SK-N-SH treated with all-trans-retinoic acid at 6 μM for 48 hours (cell line): Measurements from ENCODE around the gene TGFBI.

ENCODE experiments used
- ATAC-seq: fragments of 200-7000 bp; cut with Tn5 transposase; 3 replicates; pipeline ENCODE4 v1.9.1; 2020; ENCODE audit warnings: mild to moderate bottlenecking, moderate library complexity
- BACH2 ChIP-seq: fragments of 250-450 bp; sonication (Bioruptor Pico); IDR thresholded peaks from 2 replicates; pipeline ENCODE4 v1.9.0; 2021; ENCODE audit warnings: mild to moderate bottlenecking, borderline replicate concordance
- CSDC2 ChIP-seq: fragments of 250-450 bp; sonication (Bioruptor Pico); IDR thresholded peaks from 2 replicates; pipeline ENCODE4 v1.5.0; 2020; ENCODE audit warnings: mild to moderate bottlenecking, moderate library complexity
- ESRRG ChIP-seq: fragments of 250-450 bp; sonication (Bioruptor Pico); IDR thresholded peaks from 2 replicates; pipeline ENCODE4 v1.6.1; 2021; ENCODE audit warnings: mild to moderate bottlenecking
- GLIS3 ChIP-seq: fragments of 250-450 bp; sonication (Bioruptor Pico); IDR thresholded peaks from 2 replicates; pipeline ENCODE4 v1.5.0; 2020; ENCODE audit warnings: mild to moderate bottlenecking, moderate library complexity
- ISL1 ChIP-seq: fragments of 250-450 bp; sonication (Bioruptor Pico); IDR thresholded peaks from 2 replicates; pipeline ENCODE4 v2.1.2; 2022; ENCODE audit warnings: mild to moderate bottlenecking, moderate library complexity
- PPARA ChIP-seq: fragments of 250-450 bp; sonication (Bioruptor Pico); IDR thresholded peaks from 2 replicates; pipeline ENCODE4 v1.5.0; 2020; ENCODE audit warnings: mild to moderate bottlenecking, borderline replicate concordance
- RARB ChIP-seq: fragments of 250-450 bp; sonication (Bioruptor Pico); IDR thresholded peaks from 2 replicates; pipeline ENCODE4 v1.8.0; 2021; ENCODE audit warnings: mild to moderate bottlenecking, moderate library complexity
- SNAI2 ChIP-seq: fragments of 250-450 bp; sonication (Bioruptor Pico); IDR thresholded peaks from 2 replicates; pipeline ENCODE4 v1.5.0; 2020; ENCODE audit warnings: mild to moderate bottlenecking, moderate library complexity
- TCF4 ChIP-seq: fragments of 250-450 bp; sonication (Bioruptor Pico); IDR thresholded peaks from 2 replicates; pipeline ENCODE4 v1.8.0; 2021; ENCODE audit warnings: mild to moderate bottlenecking, moderate library complexity, borderline replicate concordance
- TOX ChIP-seq: fragments of 250-450 bp; sonication (Bioruptor Pico); IDR thresholded peaks from 2 replicates; pipeline ENCODE4 v1.8.0; 2021; ENCODE audit warnings: mild to moderate bottlenecking, moderate library complexity, borderline replicate concordance
- ZC3H10 ChIP-seq: fragments of 250-450 bp; sonication (Bioruptor Pico); IDR thresholded peaks from 2 replicates; pipeline ENCODE4 v1.5.1; 2021; ENCODE audit warnings: mild to moderate bottlenecking, moderate library complexity
- ZFP3 ChIP-seq: fragments of 250-450 bp; sonication (Bioruptor Pico); IDR thresholded peaks from 2 replicates; pipeline ENCODE4 v1.5.0; 2020; ENCODE audit warnings: mild to moderate bottlenecking, moderate library complexity
- ZFP30 ChIP-seq: fragments of 450-650 bp; formaldehyde crosslinking; IDR thresholded peaks from 2 replicates; pipeline ENCODE4 v1.5.0; 2022; ENCODE audit warnings: mild to moderate bottlenecking, moderate library complexity
- ZNF8 ChIP-seq: fragments of 450-650 bp; formaldehyde crosslinking; IDR thresholded peaks from 2 replicates; pipeline ENCODE4 v1.5.0; 2020; ENCODE audit warnings: mild to moderate bottlenecking, moderate library complexity
- TF ChIP-seq, protein P1 (sequence below): fragments of 250-450 bp; sonication (Bioruptor Pico); IDR thresholded peaks from 2 replicates; pipeline ENCODE4 v1.8.0; 2021; ENCODE audit warnings: low read depth, mild to moderate bottlenecking, moderate library complexity, borderline replicate concordance
- TF ChIP-seq, protein P2 (sequence below): fragments of 250-450 bp; sonication (Bioruptor Pico); IDR thresholded peaks from 2 replicates; pipeline ENCODE4 v1.5.0; 2020; ENCODE audit warnings: mild to moderate bottlenecking, moderate library complexity
- TF ChIP-seq, protein P3 (sequence below): fragments of 250-450 bp; sonication (Bioruptor Pico); IDR thresholded peaks from 2 replicates; pipeline ENCODE4 v1.5.1; 2021; ENCODE audit warnings: mild to moderate bottlenecking, moderate library complexity
- TF ChIP-seq, protein P4 (sequence below): fragments of 250-450 bp; sonication (Bioruptor Pico); IDR thresholded peaks from 2 replicates; pipeline ENCODE4 v1.8.0; 2020; ENCODE audit warnings: mild to moderate bottlenecking, moderate library complexity, borderline replicate concordance

TGFBI gene

DNA sequence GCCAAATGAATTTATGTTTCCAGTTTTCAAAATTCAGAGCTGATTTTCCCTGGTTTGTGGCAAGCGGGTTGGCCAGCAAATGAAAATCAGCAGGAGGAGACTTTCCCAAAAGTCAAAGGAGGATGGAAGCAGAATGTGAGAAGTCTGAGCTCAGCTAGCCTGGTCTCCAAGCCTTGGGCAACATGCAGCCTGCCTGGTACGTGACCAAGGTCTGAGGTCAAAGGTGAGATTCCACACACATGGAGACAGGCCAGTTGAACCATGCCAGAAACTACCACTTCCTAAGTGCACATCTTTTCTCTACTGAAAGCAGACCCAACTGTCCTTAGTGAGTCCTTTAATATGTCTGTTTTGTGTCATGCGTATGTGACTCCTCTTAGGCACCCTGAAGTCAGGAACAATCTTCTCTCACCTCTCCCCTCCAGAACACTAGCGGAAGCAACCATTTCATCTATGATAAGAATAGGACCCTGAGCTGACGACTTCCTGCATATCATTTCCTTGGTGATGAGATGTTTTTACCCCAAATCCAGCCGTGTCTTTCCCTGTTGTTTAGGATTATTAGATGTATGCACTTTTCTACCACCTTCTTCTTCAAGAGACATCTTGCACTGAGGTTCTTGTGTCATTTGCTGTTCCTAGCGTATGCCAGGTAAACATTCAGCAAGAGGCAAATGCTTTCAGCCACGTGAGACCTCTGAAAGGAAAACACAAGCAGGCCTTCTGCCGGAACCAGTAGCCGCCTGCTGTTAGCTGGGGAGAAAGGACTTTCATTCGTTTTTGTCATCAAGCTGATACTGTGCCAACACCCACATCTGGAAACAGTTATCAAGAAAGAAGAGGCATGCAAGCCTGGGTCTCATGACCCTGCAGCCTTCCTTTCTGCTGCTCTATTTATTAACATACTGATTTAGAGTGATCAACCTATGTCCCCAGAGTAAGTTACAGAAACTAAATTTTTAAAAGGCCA, 9.7 kb upstream of the TGFBI start (continued):
- TF ChIP-seq, protein P1, sequence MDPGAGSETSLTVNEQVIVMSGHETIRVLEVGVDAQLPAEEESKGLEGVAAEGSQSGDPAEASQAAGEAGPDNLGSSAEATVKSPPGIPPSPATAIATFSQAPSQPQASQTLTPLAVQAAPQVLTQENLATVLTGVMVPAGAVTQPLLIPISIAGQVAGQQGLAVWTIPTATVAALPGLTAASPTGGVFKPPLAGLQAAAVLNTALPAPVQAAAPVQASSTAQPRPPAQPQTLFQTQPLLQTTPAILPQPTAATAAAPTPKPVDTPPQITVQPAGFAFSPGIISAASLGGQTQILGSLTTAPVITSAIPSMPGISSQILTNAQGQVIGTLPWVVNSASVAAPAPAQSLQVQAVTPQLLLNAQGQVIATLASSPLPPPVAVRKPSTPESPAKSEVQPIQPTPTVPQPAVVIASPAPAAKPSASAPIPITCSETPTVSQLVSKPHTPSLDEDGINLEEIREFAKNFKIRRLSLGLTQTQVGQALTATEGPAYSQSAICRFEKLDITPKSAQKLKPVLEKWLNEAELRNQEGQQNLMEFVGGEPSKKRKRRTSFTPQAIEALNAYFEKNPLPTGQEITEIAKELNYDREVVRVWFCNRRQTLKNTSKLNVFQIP (CRISPR knock-in tag) = no peak
- TF ChIP-seq GLIS3 (CRISPR knock-in tag) (no peak), ZNF8 (CRISPR knock-in tag) (no peak), CSDC2 (CRISPR knock-in tag) (peak; percentile 45; the same call in 1 of the 2 replicates), TCF4 (CRISPR knock-in tag) (peak; percentile 96), ZFP3 (CRISPR knock-in tag) (0 out of 2 replicates have a peak, but pooled peaks have one; percentile 1), ZC3H10 (no peak), ESRRG (CRISPR knock-in tag) (no peak), ISL1 (CRISPR knock-in tag) (peak; percentile 51; the same call in 1 of the 2 replicates), PPARA (CRISPR knock-in tag) (no peak), SNAI2 (CRISPR knock-in tag) (0 out of 2 replicates have a peak, but pooled peaks have one; percentile 8), ZFP30 (CRISPR knock-in tag) (no peak)
- TF ChIP-seq, protein P2, sequence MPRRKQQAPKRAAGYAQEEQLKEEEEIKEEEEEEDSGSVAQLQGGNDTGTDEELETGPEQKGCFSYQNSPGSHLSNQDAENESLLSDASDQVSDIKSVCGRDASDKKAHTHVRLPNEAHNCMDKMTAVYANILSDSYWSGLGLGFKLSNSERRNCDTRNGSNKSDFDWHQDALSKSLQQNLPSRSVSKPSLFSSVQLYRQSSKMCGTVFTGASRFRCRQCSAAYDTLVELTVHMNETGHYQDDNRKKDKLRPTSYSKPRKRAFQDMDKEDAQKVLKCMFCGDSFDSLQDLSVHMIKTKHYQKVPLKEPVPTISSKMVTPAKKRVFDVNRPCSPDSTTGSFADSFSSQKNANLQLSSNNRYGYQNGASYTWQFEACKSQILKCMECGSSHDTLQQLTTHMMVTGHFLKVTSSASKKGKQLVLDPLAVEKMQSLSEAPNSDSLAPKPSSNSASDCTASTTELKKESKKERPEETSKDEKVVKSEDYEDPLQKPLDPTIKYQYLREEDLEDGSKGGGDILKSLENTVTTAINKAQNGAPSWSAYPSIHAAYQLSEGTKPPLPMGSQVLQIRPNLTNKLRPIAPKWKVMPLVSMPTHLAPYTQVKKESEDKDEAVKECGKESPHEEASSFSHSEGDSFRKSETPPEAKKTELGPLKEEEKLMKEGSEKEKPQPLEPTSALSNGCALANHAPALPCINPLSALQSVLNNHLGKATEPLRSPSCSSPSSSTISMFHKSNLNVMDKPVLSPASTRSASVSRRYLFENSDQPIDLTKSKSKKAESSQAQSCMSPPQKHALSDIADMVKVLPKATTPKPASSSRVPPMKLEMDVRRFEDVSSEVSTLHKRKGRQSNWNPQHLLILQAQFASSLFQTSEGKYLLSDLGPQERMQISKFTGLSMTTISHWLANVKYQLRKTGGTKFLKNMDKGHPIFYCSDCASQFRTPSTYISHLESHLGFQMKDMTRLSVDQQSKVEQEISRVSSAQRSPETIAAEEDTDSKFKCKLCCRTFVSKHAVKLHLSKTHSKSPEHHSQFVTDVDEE (CRISPR knock-in tag) = peak; percentile 63; the same call in 1 of the 2 replicates
- TF ChIP-seq, all 23 proteins: peak for 8

DNA sequence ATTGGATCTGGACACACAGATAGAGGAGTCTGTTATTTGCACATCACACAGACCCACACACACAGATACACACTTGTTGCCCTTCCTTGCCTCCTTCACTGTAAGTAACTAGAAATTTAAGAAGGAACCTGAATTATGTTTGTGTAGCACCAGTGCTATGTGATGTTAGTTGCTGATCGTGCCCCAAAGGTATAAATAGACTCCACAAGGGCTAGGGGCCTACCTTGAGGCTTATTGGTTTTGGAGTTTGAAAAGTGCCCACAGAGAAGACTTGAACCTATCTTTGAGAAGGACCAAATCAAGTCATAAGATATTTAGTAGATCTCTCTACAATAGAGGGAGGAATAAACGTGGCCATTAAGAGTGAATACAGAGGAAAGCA, 8.8 kb upstream of the TGFBI start:
- TF ChIP-seq TCF4 (CRISPR knock-in tag) (no peak), GLIS3 (CRISPR knock-in tag) (no peak), ZFP30 (CRISPR knock-in tag) (no peak), ZC3H10 (no peak), TOX (CRISPR knock-in tag) (no peak), BACH2 (CRISPR knock-in tag) (0 out of 2 replicates have a peak, but pooled peaks have one; percentile 36), ZNF8 (CRISPR knock-in tag) (no peak), PPARA (CRISPR knock-in tag) (no peak)
- TF ChIP-seq, protein P1 (CRISPR knock-in tag) = 0 out of 2 replicates have a peak, but pooled peaks have one; percentile 9
- no peak for ATAC-seq

DNA sequence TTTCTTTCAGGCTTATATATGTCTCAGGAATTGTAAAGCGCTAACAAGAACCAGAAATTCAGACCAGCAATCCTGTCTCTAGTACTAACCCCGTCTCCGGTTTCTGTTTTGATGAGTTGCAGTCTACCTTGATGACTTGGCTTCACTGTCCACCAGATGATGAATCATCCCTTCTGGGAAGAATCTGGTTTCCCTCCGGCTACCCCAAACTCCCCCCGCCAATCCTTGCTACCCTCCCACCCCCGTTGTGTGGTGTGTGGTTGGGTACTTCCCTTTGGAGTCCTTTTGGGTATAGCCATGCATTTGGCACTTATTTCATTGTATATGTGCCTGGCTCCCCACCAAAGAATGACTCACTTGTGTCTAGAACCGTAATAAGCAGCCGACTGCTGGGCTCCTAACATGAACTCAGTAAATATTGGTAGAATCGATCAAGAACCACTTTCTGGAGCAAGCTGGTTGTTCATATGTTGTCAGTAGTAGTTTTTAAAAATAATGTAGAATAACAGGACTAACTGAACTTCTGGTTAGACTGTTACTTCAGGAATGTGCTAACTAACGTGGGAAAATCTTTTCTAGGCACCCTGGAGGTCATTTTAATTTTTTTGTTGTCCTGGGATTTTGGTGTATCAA, 8.3 kb upstream of the TGFBI start:
- TF ChIP-seq ZFP3 (CRISPR knock-in tag) (no peak), ZC3H10 (peak; percentile 72; the same call in 1 of the 2 replicates), TOX (CRISPR knock-in tag) (peak; percentile 54; the same call in 1 of the 2 replicates), ISL1 (CRISPR knock-in tag) (peak; percentile 71), RARB (CRISPR knock-in tag) (peak; percentile 92), ZFP30 (CRISPR knock-in tag) (no peak)
- TF ChIP-seq, protein P2 (CRISPR knock-in tag) = no peak
- TF ChIP-seq, protein P3, sequence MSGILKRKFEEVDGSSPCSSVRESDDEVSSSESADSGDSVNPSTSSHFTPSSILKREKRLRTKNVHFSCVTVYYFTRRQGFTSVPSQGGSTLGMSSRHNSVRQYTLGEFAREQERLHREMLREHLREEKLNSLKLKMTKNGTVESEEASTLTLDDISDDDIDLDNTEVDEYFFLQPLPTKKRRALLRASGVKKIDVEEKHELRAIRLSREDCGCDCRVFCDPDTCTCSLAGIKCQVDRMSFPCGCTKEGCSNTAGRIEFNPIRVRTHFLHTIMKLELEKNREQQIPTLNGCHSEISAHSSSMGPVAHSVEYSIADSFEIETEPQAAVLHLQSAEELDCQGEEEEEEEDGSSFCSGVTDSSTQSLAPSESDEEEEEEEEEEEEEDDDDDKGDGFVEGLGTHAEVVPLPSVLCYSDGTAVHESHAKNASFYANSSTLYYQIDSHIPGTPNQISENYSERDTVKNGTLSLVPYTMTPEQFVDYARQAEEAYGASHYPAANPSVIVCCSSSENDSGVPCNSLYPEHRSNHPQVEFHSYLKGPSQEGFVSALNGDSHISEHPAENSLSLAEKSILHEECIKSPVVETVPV (CRISPR knock-in tag) = peak; percentile 19; the same call in 1 of the 2 replicates
- TF ChIP-seq, protein P4, sequence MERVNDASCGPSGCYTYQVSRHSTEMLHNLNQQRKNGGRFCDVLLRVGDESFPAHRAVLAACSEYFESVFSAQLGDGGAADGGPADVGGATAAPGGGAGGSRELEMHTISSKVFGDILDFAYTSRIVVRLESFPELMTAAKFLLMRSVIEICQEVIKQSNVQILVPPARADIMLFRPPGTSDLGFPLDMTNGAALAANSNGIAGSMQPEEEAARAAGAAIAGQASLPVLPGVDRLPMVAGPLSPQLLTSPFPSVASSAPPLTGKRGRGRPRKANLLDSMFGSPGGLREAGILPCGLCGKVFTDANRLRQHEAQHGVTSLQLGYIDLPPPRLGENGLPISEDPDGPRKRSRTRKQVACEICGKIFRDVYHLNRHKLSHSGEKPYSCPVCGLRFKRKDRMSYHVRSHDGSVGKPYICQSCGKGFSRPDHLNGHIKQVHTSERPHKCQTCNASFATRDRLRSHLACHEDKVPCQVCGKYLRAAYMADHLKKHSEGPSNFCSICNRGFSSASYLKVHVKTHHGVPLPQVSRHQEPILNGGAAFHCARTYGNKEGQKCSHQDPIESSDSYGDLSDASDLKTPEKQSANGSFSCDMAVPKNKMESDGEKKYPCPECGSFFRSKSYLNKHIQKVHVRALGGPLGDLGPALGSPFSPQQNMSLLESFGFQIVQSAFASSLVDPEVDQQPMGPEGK (CRISPR knock-in tag) = peak; percentile 95
- TF ChIP-seq, protein P1 (CRISPR knock-in tag) = 0 out of 2 replicates have a peak, but pooled peaks have one; percentile 3
- peak; percentile 82 for ATAC-seq
